Prostate gland (tissue), 2 donors: Measurements from ENCODE around the gene PRKCI. TPM values are rescaled to one million over a fixed set of nuclear protein-coding genes. Genes with fewer than 3 reads are reported as not detected.

ENCODE experiments used
- DNase-seq: peaks from one replicate; pipeline ENCODE4 v3.0.0-alpha.2; 2019; ENCODE audit warnings: low spot score
- H3K27ac ChIP-seq, 2 donors: fragments of 200-600 bp; sonication (generic); 2 replicates each; pipeline ENCODE4 v1.5.1; 2017 to 2019
- H3K27me3 ChIP-seq: fragments of 200-600 bp; sonication (generic); replicated peaks from 2 replicates; pipeline ENCODE4 v1.5.1; 2019; ENCODE audit not compliant: insufficient read depth
- H3K36me3 ChIP-seq, 2 donors: fragments of 200-600 bp; sonication (generic); 1 replicate in 1 of 2; 2 replicates in 1 of 2; pipeline versions ENCODE4 v1.5.1 to v1.8.1; 2017 to 2019
- H3K4me1 ChIP-seq: fragments of 200-600 bp; sonication (generic); replicated peaks from 2 replicates; pipeline ENCODE4 v1.5.1; 2019
- H3K4me3 ChIP-seq, 2 donors: fragments of 200-600 bp; sonication (generic); 2 replicates each; pipeline ENCODE4 v1.5.1; 2017 to 2019
- H3K9me3 ChIP-seq: fragments of 200-600 bp; sonication (generic); 2 replicates; pipeline ENCODE4 v1.5.1; 2017
- CTCF ChIP-seq, 4 experiments: fragments of 200-600 bp in 2 of 4; fragments of 450-650 bp in 2 of 4; sonication (generic) in 2 of 4; IDR thresholded peaks; 1 replicate in 3 of 4; 2 replicates in 1 of 4; pipeline ENCODE4 v1.5.1; 2016 to 2019; ENCODE audit warnings: antibody characterized with exemption in 4 of 4, mild to moderate bottlenecking in 2 of 4, moderate library complexity in 2 of 4
- POLR2A ChIP-seq: fragments of 450-650 bp; IDR thresholded peaks from one replicate; pipeline ENCODE4 v1.6.1; 2016; ENCODE audit warnings: antibody characterized with exemption, mild to moderate bottlenecking
- POLR2AphosphoS5 ChIP-seq: sonication (generic); formaldehyde crosslinking; IDR thresholded peaks from one replicate; pipeline ENCODE4 v1.6.1; 2017; ENCODE audit warnings: antibody characterized with exemption
- WGBS: methylation state at CpG from one replicate; pipeline ENCODE4 v1.1.5; 2018; 5-methylcytosine and 5-hydroxymethylcytosine counted together
- intact Hi-C: fragments of 100-400 bp; cut with DNase I; formaldehyde crosslinking; loops from one replicate; pipeline ENCODE4 v1.14.2; 2022
- total RNA-seq, 2 donors: library from RNA; depleted of rRNA; stranded (reverse); fragments of >200 nt; gene quantifications; one replicate each; pipeline ENCODE4 v1.1.0, GENCODE V29; 2016

Gene PRKCI
- total RNA-seq, 2 donors from 2014 or later: 44.6 to 74.4 TPM

GRCh38 chr3:170321321-170322034 lies 99.3 kb downstream of the PRKCI start:
- WGBS: 85% methylated on average over 11 of the region's 11 CpGs
- Histone ChIP-seq H3K27me3 (no peaks in the 10 kb centered on the region), H3K9me3 (no peaks in the 10 kb centered on the region), H3K4me1 (no peaks in the 10 kb centered on the region), H3K27ac (no peak overlapping the region), H3K4me3 (no peak overlapping the region), H3K36me3 (no peaks in the 10 kb centered on the region)
- TF ChIP-seq CTCF (IDR thresholded peaks at IDR 0.05) (no peak), POLR2AphosphoS5 (no peak), POLR2A (no peak)
- DNase-seq: no peak
- intact Hi-C loops: no loop called here

- intact Hi-C loops: no loop called here
- no peak overlapping the region for H3K4me3 ChIP-seq
- no peaks in the 10 kb centered on the region for H3K36me3 ChIP-seq
- no peaks in the 10 kb centered on the region for H3K27me3 ChIP-seq
- no peaks in the 10 kb centered on the region for H3K9me3 ChIP-seq
- TF ChIP-seq CTCF (IDR thresholded peaks at IDR 0.05): no peak
- TF ChIP-seq POLR2AphosphoS5: no peak
- TF ChIP-seq POLR2A: no peak
- H3K4me1 ChIP-seq: no peaks in the 10 kb centered on the region
- no peak for DNase-seq
- no peak overlapping the region for H3K27ac ChIP-seq
- 44% methylated on average over 10 of the region's 10 CpGs for WGBS
Measured at GRCh38 chr3:170322566-170323269, 100.5 kb downstream of the PRKCI start.

- H3K27ac ChIP-seq: no peak overlapping the region
- WGBS: 90% methylated on average over 6 of the region's 6 CpGs
Measured at GRCh38 chr3:170323331-170323730, 101.1 kb downstream of the PRKCI start.

GRCh38 chr3:170324962-170325361 lies 102.7 kb downstream of the PRKCI start:
- Histone ChIP-seq H3K4me1 (no peaks in the 10 kb centered on the region), H3K27ac (no peak overlapping the region), H3K9me3 (no peaks in the 10 kb centered on the region), H3K36me3 (no peaks in the 10 kb centered on the region), H3K4me3 (no peak overlapping the region), H3K27me3 (no peaks in the 10 kb centered on the region)
- DNase-seq: no peak
- intact Hi-C loops: no loop called here
- 79% methylated on average over 3 of the region's 3 CpGs for WGBS
- TF ChIP-seq CTCF (IDR thresholded peaks at IDR 0.05) (no peak), POLR2AphosphoS5 (no peak), POLR2A (no peak)

More at GRCh38 chr3:170323331-170323730, 101.1 kb downstream of the PRKCI start:
- H3K27me3 ChIP-seq: no peaks in the 10 kb centered on the region
- no peaks in the 10 kb centered on the region for H3K9me3 ChIP-seq
- H3K4me1 ChIP-seq: no peaks in the 10 kb centered on the region
- no peak for TF ChIP-seq CTCF (IDR thresholded peaks at IDR 0.05)
- TF ChIP-seq POLR2A: no peak
- no peak for TF ChIP-seq POLR2AphosphoS5
- intact Hi-C loops: no loop called here
- H3K36me3 ChIP-seq: no peaks in the 10 kb centered on the region
- H3K4me3 ChIP-seq: no peak overlapping the region
- DNase-seq: no peak
